Measurements from ENCODE around the gene RNASE8. TPM values are rescaled to one million over a fixed set of nuclear protein-coding genes. Genes with fewer than 3 reads are reported as not detected.
A peak's percentile ranks its signal among the peaks of the same experiment; 100 is the strongest.

Gene RNASE8
- total RNA-seq, 1 experiment from 2014 or later: not detected

DNA sequence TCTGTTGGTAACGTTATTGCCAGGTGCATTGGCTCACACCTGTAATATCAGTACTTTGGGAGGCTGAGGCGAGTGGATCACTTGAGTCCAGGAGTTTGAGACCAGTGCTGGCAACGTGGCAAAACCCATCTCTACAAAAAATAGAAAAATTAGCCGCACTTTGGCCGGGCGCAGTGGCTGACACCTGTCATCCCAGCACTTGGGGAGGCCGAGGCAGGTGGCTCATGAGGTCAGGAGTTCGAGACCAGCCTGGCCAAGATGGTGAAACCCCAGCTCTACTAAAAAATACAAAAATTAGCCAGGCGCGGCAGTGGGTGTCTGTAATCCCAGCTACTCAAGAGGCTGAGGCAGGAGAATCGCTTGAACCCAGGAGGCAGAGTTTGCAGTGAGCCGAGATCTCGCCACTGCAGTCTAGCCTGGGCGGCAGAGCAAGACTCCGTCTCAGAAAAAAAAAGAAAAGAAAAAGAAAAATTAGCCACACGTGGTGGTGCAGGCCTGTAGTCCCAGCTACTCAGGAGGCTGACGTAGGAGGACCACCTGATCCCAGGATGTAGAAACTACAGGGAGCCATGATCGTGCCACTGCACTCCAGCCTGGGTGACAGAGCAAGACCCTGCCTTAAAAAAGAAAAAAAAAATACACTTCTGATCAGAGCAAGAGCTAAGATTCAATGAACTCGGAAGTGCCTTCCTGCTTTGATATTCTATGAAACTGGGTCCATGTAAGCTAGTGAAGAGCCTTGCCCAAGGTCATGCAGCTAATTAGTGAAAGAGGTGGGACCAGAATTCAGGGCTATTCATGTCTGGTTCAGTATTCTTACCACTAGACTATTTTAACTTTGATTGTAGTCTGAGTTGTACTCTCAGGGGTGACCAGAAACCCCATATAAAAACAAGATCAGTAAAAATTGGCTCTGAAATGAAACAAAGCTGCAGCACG is 4.2 kb upstream of the RNASE8 start:
- no peaks in the 10 kb centered on the region for H3K36me3 ChIP-seq
- no peak for DNase-seq (ENCODE audit: low read depth in 1 of 2, low spot score in 2 of 2)
- H3K4me3 ChIP-seq: no peak overlapping the region
- no peaks in the 10 kb centered on the region for H3K9me3 ChIP-seq (replicated peaks)
- H3K27me3 ChIP-seq (replicated peaks): no peaks in the 10 kb centered on the region
- no peaks in the 10 kb centered on the region for H3K4me1 ChIP-seq (replicated peaks)
- H3K27ac ChIP-seq: no peak overlapping the region

DNA sequence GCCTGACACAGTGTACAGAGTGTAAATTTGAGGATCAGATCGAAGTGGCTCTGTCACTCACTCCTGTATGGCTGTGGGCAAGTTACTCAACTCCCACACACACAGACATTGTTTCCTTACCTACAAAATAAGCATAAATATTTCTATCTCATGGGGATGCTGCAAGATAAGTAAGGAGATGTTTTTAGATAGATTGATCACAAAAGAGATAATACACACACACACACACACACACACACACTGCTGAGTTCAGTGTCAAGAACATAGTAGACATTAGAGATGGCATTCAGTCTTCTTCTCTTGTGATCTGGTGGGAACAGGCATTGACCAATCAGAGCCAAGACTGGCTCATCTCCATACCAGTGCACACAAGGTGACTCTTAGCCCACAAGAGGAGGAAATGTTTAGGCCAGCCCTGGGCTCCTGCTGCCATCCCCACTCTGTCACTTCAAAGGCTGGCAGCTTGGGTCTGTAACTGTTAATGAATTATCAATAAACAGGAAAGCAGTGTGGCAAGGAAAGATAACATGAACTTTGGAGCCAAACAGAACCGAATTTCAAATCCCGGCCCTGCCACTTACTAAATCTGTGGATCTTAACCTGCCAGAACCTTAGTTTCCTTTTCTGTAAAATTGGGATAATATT is 3.4 kb upstream of the RNASE8 start:
- DNase-seq (ENCODE audit: low read depth in 1 of 2, low spot score in 2 of 2): no peak
- no peaks in the 10 kb centered on the region for H3K27me3 ChIP-seq (replicated peaks)

DNA sequence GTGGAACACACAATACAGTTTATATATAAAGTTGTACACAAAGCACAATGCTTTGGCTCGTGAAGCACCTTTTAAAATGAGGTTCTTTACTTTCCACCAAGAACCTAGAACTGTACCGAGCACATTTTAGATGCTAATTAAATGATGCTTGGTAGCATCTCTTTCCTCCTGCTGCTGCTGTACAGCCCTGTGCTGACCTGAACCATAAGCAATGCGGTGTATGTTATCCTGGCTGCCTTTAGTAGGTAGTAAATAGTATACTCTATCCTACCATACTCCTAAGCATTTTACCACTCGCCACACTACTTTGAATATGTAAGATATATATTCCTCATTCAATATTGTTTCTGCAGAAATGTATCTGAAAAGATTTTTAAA is 2.9 kb upstream of the RNASE8 start:
- no peak for DNase-seq (ENCODE audit: low read depth in 1 of 2, low spot score in 2 of 2)
- Histone ChIP-seq H3K27me3 (replicated peaks) (no peaks in the 10 kb centered on the region), H3K9me3 (replicated peaks) (no peaks in the 10 kb centered on the region), H3K4me1 (replicated peaks) (no peaks in the 10 kb centered on the region), H3K4me3 (no peak overlapping the region), H3K27ac (no peak overlapping the region), H3K36me3 (no peaks in the 10 kb centered on the region)

More for the DNA sequence above, 3.4 kb upstream of the RNASE8 start:
- Histone ChIP-seq H3K4me3 (no peak overlapping the region), H3K36me3 (no peaks in the 10 kb centered on the region), H3K9me3 (replicated peaks) (no peaks in the 10 kb centered on the region), H3K4me1 (replicated peaks) (no peaks in the 10 kb centered on the region), H3K27ac (no peak overlapping the region)

DNA sequence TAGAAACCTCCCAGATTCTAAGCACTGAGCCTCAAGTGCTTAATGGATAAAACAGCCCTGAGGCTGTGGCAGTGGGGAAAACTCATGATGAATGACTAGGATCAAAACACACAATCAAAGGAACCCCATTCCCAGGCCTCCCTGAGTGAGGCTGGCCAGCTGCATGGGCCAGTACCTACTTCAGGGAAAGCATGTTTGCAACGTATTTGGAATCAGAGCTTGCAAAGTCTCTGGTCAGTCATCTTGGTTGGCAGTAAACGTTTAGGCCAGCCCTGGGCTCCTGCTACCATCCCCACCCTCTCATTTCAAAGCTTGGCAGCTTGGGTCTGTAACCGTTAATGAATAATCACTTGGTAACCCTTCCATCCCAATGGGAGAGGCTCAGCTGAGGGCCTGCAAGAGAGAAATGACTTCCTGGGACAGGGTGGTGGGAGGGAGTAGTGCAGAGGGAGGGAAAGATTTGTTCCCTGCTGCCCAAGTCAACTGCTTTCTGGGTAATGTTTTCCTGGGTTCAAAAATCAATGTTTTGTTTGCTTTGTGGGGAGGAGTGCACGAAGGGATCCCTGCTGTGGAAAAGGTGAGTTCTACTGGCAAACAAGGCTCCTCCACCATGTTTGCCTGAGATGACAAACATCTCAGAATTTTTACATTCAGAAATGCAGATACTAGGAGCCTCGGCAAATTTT is 2.0 kb upstream of the RNASE8 start:
- Histone ChIP-seq H3K9me3 (replicated peaks) (no peaks in the 10 kb centered on the region), H3K27ac (no peak overlapping the region), H3K27me3 (replicated peaks) (no peaks in the 10 kb centered on the region), H3K4me3 (no peak overlapping the region), H3K4me1 (replicated peaks) (no peaks in the 10 kb centered on the region), H3K36me3 (no peaks in the 10 kb centered on the region)
- DNase-seq (ENCODE audit: low read depth in 1 of 2, low spot score in 2 of 2): no peak

DNA sequence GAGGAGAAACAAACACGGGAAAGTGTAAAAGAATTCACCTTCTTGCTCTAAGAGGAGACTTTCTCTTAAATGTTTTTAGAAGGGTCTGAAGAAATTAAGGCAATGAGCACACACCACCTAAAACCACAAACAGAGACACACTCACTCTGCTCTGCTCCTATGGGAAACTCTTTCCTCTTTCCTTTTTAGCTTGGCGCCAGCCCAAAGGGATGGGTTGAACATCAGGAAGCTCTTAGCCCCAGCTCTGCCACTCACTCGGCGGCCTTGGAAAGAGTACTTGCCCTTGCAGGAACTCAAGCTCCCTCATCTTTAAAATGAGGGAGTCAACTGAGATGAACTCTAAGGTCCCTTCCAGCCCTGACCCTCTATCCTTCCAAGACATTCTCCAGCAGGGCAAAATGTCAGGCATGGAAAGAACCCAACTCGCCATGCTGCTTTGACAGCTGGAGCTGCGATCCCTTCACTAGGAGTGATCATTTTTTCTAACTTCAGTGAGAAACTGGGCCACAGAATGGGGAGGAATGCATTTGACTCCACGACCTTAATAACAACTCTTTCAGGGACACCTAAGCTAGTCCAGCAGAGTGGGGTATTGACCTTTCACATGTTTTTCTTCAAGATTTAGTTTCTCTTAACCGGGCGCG is 980 bp upstream of the RNASE8 start:
- Histone ChIP-seq H3K4me1 (replicated peaks) (no peaks in the 10 kb centered on the region), H3K27ac (no peak overlapping the region), H3K4me3 (no peak overlapping the region), H3K27me3 (replicated peaks) (no peaks in the 10 kb centered on the region), H3K9me3 (replicated peaks) (no peaks in the 10 kb centered on the region), H3K36me3 (no peaks in the 10 kb centered on the region)
- DNase-seq (ENCODE audit: low read depth in 1 of 2, low spot score in 2 of 2): no peak

DNA sequence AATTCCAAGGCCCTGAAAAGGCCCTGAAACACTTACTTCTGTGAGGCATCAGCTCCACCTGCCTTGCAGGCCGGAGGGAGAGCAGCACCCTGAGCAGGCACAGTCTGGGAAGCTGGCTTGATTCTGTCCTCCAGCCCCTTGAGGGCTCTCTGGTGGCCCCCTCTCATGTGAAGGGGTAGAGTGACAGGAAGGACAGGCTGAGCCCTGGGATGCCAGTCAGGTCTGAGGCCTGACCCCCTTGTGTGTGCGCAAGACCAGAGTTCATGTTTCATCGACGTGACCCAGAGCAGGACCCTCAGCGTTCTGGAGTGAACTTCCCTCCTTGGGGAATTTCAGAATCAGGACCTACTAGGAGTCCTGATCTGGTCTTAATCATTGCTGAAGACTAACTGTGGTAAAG is 1.3 kb downstream of the RNASE8 start:
- H3K4me3 ChIP-seq: no peak overlapping the region

DNA sequence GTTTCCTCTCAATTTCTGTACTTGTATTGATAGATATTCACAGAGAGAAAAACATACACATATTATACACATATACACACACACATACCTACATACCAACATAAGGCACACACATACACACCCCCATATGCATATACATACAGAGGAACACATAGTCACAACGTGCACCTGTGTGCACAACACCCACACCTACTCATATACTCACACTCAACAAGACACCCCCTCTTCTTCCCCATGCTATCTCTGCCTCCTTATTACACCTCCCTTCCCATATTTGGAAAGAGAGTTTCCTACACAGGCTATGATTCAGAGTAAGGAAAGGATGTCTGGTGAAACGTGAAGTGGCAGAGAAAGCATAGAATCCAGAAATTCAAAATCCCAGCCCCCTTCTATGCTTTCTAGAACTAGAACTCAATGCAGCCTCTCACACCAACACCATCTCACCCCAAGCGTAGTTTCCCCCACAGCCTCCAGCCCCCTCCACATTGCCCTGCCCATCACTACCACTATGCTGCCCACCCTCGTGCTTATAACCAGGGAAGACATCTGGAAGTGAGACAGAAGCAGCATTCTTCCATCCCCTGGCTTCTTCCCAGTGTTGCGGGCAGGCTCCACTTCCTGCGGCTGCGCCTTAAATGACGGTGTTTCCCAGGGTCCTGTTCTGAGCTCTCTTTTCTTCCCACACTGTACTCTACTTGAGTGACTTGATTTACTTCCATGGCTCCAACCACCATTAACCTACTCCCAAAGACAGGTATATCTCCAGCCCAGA is 2.4 kb downstream of the RNASE8 start:
- no peaks in the 10 kb centered on the region for H3K36me3 ChIP-seq
- H3K9me3 ChIP-seq (replicated peaks): no peaks in the 10 kb centered on the region
- H3K27ac ChIP-seq: no peak overlapping the region
- DNase-seq (ENCODE audit: low read depth in 1 of 2, low spot score in 2 of 2): no peak
- peaks cover 12% of the 10 kb centered on the region for H3K4me1 ChIP-seq (replicated peaks)
- H3K27me3 ChIP-seq (replicated peaks): no peaks in the 10 kb centered on the region
- H3K4me3 ChIP-seq: no peak overlapping the region

More for the DNA sequence above, 1.3 kb downstream of the RNASE8 start:
- Histone ChIP-seq H3K36me3 (no peaks in the 10 kb centered on the region), H3K4me1 (replicated peaks) (peaks cover 11% of the 10 kb centered on the region), H3K27me3 (replicated peaks) (no peaks in the 10 kb centered on the region), H3K27ac (no peak overlapping the region), H3K9me3 (replicated peaks) (no peaks in the 10 kb centered on the region)
- DNase-seq (ENCODE audit: low read depth in 1 of 2, low spot score in 2 of 2): no peak

DNA sequence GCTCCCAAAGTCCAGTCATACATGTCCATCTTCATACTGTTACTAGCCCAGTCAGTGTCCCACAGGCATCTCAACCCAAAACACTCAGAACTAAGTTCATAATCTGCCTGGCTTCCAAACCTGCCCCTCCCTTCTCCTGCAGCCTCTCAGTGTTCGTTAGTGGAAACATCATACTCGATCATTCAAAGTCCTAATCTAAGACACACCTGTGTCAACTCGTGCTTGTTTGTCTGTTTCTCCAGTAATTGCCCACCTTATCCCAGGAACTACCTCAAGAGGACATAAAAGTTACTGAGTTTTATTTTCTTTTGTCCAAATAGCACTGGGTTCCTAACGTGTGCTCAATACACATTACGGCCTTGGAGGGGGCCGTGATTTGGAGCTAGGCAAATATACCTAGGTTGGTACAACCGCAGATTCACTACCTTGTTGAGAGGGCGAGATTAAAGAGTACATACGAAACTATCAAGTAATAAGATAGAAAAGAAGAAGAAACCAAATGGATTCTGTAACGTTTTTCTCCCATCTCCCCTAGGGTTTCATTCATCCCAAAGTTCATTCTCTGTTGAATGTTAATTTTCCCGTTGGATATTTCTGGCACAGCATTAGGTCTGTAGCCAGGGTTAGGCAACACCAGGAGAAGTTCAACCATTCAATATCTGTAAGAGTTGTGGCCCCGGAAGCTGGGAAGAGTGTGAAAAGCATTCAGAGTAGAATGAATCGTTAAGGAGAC is 3.2 kb downstream of the RNASE8 start:
- Histone ChIP-seq H3K27me3 (replicated peaks) (no peaks in the 10 kb centered on the region), H3K9me3 (replicated peaks) (no peaks in the 10 kb centered on the region), H3K36me3 (no peaks in the 10 kb centered on the region), H3K4me3 (no peak overlapping the region), H3K4me1 (replicated peaks) (peaks cover 12% of the 10 kb centered on the region), H3K27ac (no peak overlapping the region)
- no peak for DNase-seq (ENCODE audit: low read depth in 1 of 2, low spot score in 2 of 2)

DNA sequence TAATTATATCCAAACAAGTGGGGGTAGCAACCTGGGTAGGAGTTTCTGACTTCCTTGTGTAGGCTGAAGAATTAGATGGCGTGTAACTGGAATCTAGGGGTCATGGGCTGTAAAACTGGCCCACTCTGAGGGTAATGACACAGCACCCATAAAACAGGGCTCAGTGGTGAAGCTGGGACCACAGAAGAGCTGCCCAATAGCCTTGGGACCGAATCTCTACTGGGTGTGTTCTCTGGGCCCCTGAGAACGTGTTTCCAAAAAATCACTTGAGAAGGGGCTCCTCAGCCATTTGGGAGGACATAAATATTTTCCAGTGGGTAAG is 3.7 kb downstream of the RNASE8 start:
- no peak for DNase-seq (ENCODE audit: low read depth in 1 of 2, low spot score in 2 of 2)
- Histone ChIP-seq H3K27me3 (replicated peaks) (no peaks in the 10 kb centered on the region), H3K4me3 (no peak overlapping the region), H3K4me1 (replicated peaks) (peaks cover 12% of the 10 kb centered on the region), H3K27ac (no peak overlapping the region), H3K36me3 (no peaks in the 10 kb centered on the region), H3K9me3 (replicated peaks) (no peaks in the 10 kb centered on the region)

DNA sequence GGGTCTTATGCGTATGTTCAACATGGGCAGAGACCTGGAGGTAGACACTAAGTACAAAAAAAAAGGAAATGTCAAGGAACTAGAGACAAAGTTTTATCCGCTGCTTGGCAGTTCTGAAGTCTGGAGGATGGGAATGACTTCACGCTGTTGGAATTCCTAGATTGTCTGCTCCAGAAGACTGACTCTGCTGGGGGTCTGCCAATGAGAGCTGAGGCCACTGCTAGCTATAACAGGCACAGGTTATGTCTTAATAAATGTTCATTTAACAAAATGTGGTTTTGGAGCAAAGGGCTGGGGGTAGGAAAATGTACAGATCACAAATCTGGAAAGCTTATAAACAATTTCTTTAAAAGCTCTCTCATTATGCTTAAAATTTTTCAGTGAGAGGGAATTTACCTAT is 5.9 kb downstream of the RNASE8 start:
- H3K27me3 ChIP-seq (replicated peaks): no peaks in the 10 kb centered on the region
- peaks cover 13% of the 10 kb centered on the region for H3K4me1 ChIP-seq (replicated peaks)
- H3K9me3 ChIP-seq (replicated peaks): no peaks in the 10 kb centered on the region
- DNase-seq (ENCODE audit: low read depth in 1 of 2, low spot score in 2 of 2): peak; percentile 53 to 68
- H3K27ac ChIP-seq: peak overlapping the region; percentile 11; the same call in 1 of the 2 replicates
- no peaks in the 10 kb centered on the region for H3K36me3 ChIP-seq
- no peak overlapping the region for H3K4me3 ChIP-seq

DNA sequence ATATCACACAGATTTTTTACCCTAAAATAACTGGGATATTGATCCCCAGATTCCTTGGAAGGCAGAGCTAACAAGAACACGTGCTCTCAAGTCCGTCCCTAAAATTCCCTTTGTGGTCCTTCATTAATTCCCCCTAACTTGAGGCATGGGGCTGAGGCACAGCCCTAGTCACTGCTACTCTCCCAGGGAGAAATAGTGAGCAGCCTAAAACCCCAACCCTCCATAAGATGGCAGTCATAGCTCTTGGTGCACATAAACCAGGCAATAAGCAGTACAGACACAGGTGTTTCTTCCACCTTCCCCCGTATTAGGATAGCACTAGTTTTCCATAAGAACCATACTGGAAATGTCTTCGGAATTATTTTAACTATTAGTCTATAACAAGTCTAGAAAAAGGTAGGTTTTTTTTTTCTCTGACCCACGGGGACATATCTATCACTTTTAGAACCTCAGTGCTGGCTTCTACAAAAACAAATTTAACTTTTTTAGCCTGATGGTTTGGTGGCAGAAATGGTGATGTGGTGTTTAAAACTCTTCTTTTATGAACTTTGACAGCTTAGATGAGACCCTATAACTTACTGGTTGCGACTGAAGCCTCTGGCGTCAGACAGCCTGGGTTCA is 9.4 kb downstream of the RNASE8 start:
- H3K27me3 ChIP-seq (replicated peaks): no peaks in the 10 kb centered on the region
- H3K27ac ChIP-seq: no peak overlapping the region
- H3K4me3 ChIP-seq: no peak overlapping the region
- H3K36me3 ChIP-seq: 0 out of 2 replicates have a peak, but pooled peaks cover 4% of the 10 kb centered on the region
- DNase-seq (ENCODE audit: low read depth in 1 of 2, low spot score in 2 of 2): no peak
- H3K4me1 ChIP-seq (replicated peaks): peaks cover 35% of the 10 kb centered on the region
- no peaks in the 10 kb centered on the region for H3K9me3 ChIP-seq (replicated peaks)
